NB4 (cell line): ENCODE measurements around the gene NPAS2.

Experiments used
- DNase-seq: peaks from one replicate; pipeline ENCODE4 v3.0.0; 2010; ENCODE audit warnings: low read depth
- H3K4me3 ChIP-seq: one replicate; pipeline ENCODE4 v1.5.1; 2011; ENCODE audit warnings: mild to moderate bottlenecking, low read depth, low read length, moderate library complexity
- MYC ChIP-seq: IDR thresholded peaks from 2 replicates; pipeline ENCODE4 v1.6.1; 2011; ENCODE audit warnings: low read depth, low read length
- POLR2A ChIP-seq: IDR thresholded peaks from 2 replicates; pipeline ENCODE4 v1.6.1; 2011; ENCODE audit warnings: mild to moderate bottlenecking; ENCODE audit not compliant: insufficient read length; ENCODE audit errors: extremely low read depth
- TF ChIP-seq, protein P1 (sequence below): IDR thresholded peaks from one replicate; pipeline ENCODE4 v1.5.1; 2012; ENCODE audit warnings: low read depth, low read length
- TF ChIP-seq, protein P2 (sequence below): IDR thresholded peaks from 2 replicates; pipeline ENCODE4 v1.6.1; 2011; ENCODE audit warnings: low read depth, low read length

The NPAS2 gene

DNA sequence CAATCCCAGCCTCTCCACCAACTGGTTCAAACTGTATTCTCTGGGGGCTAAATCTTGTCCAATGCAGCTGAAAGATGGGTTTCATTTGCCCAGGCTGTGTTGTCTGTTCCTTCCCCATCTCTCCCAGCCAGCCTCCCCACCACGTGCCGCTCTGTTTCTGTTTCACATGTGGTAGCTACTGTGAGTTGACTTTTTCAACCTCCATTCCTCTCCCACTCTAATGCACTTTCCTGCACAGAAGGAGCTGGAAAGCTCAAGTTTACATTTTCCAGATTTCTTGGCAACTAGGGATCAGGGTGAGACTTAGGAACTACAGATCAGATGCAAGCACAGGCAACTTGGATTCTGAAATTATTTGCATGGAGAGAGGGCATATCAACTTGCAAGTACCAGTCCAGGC, 19.0 kb upstream of the NPAS2 start:
- no peak for DNase-seq
- H3K4me3 ChIP-seq = no peak overlapping the region
- TF ChIP-seq MYC = no peak

DNA sequence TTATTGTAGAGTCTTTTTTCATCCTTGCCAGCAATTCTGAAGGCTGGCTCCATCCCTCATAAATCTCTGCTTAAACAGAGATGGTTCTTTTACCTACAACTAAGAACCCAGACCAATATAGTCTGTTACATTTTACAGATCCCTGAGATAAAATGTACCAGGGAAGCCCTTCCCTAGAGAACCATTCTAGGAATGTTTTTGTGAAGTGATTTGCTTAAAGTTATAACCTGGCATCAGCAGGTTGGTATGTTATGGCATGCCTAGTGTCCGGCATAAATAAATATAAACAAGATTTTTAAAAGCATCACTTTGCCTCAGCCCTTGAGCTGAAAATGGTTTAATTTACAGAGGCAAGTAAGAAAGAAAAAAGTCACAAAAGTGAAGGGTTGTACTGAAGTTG, 18.5 kb upstream of the NPAS2 start:
- no peak overlapping the region for H3K4me3 ChIP-seq
- TF ChIP-seq, protein P1, sequence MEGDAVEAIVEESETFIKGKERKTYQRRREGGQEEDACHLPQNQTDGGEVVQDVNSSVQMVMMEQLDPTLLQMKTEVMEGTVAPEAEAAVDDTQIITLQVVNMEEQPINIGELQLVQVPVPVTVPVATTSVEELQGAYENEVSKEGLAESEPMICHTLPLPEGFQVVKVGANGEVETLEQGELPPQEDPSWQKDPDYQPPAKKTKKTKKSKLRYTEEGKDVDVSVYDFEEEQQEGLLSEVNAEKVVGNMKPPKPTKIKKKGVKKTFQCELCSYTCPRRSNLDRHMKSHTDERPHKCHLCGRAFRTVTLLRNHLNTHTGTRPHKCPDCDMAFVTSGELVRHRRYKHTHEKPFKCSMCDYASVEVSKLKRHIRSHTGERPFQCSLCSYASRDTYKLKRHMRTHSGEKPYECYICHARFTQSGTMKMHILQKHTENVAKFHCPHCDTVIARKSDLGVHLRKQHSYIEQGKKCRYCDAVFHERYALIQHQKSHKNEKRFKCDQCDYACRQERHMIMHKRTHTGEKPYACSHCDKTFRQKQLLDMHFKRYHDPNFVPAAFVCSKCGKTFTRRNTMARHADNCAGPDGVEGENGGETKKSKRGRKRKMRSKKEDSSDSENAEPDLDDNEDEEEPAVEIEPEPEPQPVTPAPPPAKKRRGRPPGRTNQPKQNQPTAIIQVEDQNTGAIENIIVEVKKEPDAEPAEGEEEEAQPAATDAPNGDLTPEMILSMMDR = no peak
- no peak for TF ChIP-seq POLR2A
- no peak for TF ChIP-seq MYC
- TF ChIP-seq, protein P2, sequence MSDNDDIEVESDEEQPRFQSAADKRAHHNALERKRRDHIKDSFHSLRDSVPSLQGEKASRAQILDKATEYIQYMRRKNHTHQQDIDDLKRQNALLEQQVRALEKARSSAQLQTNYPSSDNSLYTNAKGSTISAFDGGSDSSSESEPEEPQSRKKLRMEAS = no peak
- DNase-seq = no peak

DNA sequence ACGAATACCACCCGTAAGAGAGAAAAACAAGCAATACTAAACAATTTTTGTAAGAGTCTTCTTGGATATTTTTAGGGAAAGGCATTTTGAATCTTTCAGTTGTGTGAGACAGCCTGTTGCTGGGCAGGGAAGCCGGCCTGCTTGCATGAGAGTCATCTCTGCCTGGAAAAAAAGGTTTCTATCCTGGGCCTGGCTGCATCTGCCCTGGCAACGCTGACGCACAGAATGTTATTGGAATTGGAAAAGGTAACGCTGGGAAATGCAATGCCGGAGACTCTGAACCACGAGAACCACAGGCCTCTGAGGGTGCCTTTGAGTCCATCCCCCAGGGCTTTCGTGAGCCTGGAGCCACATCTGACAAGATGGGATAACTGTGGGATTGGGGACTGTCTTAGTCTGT, 17.9 kb upstream of the NPAS2 start:
- no peak for DNase-seq
- H3K4me3 ChIP-seq = no peak overlapping the region
- TF ChIP-seq POLR2A = no peak

DNA sequence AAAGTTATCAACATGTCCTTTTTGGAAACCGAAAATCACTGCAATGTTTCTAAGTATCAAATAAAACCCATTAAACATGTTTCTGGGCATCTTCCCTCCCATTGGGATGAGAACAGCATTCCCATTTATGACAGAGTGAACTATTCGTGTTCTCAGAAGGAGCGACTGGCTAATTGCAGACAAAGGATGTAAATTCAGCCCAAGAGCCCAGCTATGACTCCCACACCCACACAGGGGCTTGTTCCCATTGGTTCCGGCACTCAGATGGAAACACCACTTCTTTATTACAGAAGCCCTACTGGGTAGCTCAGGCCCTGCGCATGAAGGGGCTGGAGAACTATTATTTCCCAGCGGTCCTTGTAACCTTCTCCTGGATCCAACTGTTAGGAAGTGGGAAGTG, 16.6 kb upstream of the NPAS2 start:
- H3K4me3 ChIP-seq = no peak overlapping the region
- TF ChIP-seq, protein P1 = no peak
- TF ChIP-seq, protein P2 = no peak
- TF ChIP-seq POLR2A (no peak), MYC (no peak)
- no peak for DNase-seq

DNA sequence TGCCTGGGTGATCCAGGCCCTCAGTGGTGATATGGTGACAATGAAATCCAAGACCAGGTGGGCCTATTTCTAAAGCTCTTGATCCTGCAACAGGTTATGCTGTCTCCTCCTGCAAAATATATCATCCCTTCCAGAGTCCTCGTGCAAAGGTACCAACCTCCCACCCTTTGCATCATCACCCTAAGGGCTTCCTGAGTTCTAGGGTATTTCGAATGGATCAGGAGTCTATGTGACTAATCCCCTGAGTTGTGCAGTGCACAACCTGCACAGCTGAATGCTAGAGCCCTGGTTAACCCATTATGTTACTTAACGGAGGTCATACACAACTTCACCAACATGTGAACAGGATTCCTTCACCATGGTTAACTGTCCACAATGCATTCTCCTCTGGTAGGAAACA, 13.4 kb upstream of the NPAS2 start:
- TF ChIP-seq, protein P2 = no peak
- TF ChIP-seq POLR2A = no peak
- TF ChIP-seq, protein P1 = no peak
- no peak for TF ChIP-seq MYC
- no peak overlapping the region for H3K4me3 ChIP-seq
- DNase-seq = no peak

DNA sequence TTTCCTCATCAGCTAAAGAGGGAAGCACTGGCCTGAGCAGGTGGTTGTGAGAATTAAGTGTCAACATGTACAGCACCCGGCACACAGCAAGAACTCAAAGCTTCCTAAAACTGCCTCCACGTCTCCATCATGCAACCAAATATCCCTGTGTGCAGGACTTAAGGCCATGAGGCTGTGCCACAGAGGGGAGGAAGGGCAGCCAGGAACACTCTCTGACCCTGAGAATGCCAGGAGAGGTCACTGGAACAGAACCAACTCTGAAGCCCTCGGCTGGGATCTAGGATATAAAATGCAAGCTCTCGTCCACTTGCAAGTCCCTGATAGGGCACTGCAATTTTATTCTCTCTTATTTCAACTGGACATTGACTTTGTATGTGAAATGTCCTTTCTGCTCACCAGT, 12.2 kb upstream of the NPAS2 start:
- H3K4me3 ChIP-seq = no peak overlapping the region
- no peak for TF ChIP-seq POLR2A
- no peak for TF ChIP-seq MYC
- TF ChIP-seq, protein P2 = no peak
- TF ChIP-seq, protein P1 = no peak
- DNase-seq = no peak

DNA sequence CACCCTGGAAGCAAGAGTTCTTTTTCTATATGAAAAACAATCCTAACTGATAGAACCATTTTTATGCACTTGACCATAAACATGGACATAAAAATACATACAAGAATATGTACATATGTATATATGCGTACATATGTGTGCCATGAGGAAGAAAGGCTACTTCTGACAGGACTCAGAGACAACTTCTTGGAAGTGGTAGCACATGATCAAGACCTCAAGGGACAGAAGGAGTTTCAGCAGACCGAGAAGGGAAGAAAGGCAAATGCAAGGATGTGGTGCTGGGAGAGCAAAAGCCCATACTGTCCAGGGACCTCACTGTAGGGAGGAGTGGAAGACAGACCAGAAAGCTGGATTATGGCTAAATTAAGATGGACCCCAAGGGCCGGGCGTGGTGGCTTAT, 11.4 kb upstream of the NPAS2 start:
- H3K4me3 ChIP-seq = no peak overlapping the region
- TF ChIP-seq, protein P1 = no peak
- TF ChIP-seq, protein P2 = no peak
- no peak for TF ChIP-seq POLR2A
- TF ChIP-seq MYC = no peak
- no peak for DNase-seq
